GM21447 (cell line): ENCODE data around the gene RGL3.
"Not testable (repeated sequence)": the region's sequence is repeated elsewhere in the genome, so short reads cannot be mapped to it uniquely, and the experiment has no call there.

Source experiments
- ATAC-seq: cut with Tn5 transposase; IDR thresholded peaks from one replicate; pipeline ENCODE4 v1.9.1; 2021; ENCODE audit not compliant: unreplicated experiment

Gene RGL3

DNA sequence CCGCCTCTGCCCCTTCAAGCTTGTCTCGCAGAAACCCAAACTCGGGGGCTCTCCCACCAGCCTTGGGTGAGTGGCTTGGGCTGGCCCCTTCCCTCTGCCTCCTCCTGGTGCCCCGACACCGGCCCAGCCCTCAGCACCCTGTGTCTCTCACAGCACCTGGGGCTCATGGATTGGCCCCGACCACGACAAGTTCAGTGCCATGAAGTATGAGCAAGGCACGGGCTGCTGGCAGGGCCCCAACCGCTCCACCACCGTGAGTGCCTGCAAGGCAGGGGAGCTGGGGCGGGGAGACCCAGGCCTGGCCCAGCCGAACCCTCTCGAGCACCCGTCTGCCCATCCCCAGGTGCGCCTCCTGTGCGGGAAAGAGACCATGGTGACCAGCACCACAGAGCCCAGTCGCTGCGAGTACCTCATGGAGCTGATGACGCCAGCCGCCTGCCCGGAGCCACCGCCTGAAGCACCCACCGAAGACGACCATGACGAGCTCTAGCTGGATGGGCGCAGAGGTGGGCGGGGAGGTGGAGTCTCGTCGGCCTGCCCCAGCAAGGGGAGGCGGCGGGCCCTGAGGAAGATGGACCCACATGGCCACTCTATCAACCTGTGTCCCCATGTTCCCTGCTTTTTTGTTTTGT lies 29.9 kb upstream of the RGL3 start:
- no peak for ATAC-seq

DNA sequence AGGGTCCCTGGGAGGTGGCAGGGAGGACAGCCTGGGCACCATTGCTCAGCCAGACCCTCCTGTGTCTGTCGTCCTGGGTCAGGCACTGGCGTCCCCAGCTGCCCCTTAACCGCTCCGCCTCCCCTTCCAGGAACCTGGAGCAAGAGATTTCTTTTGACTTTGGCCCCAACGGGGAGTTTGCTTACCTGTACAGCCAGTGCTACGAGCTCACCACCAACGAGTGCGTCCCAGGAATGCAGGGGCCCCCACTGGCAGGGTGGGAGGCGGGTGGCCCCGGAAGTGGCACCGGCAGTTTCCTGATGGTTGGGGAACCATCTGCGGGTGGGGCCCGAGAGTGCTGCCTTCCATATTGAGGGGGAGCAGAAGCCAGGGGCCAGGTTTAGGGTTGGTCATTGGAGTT lies 29.3 kb upstream of the RGL3 start:
- ATAC-seq = no peak

DNA sequence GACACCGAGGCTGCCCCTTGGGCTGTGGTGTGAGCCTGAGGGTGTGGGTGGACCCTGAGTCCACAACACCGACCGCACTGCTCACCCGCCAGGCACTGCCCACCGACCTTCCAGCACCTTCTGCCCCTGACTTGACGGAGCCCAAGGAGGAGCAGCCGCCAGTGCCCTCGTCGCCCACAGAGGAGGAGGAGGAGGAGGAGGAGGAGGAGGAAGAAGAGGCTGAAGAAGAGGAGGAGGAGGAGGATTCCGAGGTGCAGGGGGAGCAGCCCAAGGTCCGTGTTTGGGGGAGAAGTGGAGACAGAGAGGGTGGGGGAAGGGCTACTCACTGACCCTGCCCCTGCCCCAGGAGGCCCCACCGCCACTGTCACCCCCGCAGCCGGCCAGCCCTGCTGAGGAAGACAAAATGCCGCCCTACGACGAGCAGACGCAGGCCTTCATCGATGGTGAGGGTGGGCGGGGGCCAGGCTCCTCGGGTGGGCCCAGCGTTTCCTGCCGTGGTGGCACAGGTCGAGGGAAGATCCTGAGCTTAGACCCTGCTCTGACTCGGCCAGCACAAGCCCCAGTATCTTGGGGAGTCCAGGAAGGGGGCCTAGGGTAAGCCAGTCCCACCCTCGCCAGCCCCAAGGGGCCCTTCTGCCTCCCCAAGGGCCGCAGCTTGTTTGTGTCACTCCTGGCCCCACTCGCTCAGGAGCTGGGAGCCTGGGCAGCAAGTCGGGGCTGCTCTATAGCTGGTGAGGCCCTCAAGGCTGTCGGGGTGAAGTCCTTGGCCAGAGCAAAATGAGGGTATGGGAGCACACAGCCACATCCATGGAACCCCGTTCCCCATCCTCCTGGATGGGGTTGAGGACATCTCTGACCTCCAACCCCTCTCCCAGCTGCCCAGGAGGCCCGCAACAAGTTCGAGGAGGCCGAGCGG lies 28.5 kb upstream of the RGL3 start:
- ATAC-seq = no peak

DNA sequence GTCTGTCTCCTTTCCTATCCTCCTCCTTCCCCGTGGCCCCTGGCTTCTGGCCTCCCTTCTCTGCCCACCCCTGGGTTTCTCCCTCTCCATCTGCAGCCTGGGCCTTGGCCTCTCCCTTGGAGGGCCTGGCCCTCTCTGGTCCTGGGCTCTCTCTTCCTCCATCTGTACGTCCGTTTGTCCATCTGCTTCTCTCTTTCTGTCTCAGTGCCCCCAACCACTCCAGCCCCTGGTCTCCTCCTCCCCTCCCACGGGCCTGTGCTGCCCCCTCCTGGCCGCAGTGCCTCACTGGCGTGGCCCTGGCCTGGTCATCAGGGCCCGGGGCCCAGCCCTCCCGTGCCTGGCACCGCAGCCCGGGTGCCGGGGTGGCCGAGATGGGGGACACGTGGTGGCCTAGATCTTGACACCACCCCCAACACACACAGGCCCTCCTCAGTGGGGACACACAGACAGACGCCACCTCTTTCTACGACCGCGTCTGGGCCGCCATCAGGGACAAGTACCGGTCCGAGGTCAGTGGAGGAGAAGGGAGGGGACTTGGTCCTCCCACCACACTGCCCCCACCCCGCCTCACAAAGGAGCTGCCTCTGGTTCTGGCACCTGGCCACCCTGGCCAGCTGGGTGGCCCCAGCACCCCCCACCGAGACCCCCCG lies 27.7 kb upstream of the RGL3 start:
- no peak for ATAC-seq

DNA sequence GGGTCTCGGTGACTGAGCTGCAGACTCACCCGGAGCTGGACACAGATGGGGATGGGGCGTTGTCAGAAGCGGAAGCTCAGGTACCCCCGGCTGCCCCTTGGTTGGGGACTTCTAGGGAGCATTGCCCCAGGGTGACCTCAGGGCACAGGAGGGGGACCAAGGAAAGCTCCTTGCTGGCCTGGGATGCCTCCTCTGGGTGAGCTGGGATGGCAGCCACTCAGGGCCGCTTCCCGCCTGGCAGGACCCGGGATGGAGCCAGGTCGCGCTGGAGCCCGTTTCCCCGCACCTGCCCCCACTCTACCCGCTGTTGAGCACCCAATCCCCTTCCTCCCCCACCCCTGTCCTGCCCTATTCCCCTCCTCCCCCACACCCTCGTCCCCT lies 27.1 kb upstream of the RGL3 start:
- no peak for ATAC-seq

DNA sequence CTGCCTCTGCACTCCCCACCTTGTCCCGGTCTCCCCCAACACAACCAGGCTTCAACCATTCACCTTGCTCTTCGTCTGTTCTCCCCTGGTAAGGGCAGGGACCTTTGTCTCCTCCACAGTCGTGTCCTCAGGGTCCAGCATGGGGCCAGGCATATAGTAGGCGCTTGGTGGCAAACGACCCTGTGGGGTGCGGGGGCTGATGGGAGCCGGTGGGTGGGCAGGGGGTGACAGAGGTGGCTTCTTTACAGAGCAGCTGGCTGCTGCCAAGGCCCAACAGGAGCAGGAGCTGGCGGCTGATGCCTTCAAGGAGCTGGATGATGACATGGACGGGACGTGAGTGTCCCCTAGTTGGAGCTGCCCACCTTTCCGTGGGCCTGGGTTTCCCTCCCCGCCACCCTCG lies 26.0 kb upstream of the RGL3 start:
- no peak for ATAC-seq

DNA sequence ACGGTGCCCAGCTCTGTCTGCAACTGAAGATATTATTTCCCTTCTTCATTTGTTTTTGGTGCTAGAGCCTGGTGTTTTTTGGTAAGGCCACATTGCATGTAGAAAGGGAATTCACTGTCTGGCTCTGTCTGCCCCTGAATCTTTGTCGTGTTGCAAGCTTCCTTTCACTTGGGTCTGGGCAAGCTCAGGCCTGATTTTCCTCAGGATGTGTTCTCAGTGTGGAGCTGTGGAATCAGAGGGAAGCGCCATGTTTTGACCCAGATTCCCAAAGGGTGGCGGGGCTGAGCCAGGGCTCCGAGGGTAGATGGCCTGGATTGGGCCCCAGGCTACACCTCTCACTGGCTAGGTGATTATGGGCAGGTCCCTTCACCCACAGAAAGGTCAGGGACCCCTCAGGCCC lies 24.9 kb upstream of the RGL3 start:
- no peak for ATAC-seq

DNA sequence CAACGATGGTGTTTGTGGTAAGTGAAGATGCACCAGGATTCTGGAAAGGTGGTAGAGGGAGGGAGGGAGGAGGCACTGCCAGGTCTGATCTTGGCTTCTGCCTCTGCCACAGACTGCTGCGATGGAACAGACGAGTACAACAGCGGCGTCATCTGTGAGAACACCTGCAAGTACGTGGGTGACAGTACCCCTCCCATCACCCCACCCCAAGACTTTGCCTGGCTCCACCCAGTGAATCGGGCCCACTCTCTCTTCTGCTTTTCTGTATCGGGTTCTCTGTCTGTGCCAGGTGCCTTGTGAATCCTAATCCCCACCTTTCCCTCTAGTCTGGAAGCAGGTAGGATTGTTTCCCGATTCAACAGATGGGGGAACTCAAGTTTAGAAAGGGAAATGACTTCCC lies 18.8 kb upstream of the RGL3 start:
- no peak for ATAC-seq

DNA sequence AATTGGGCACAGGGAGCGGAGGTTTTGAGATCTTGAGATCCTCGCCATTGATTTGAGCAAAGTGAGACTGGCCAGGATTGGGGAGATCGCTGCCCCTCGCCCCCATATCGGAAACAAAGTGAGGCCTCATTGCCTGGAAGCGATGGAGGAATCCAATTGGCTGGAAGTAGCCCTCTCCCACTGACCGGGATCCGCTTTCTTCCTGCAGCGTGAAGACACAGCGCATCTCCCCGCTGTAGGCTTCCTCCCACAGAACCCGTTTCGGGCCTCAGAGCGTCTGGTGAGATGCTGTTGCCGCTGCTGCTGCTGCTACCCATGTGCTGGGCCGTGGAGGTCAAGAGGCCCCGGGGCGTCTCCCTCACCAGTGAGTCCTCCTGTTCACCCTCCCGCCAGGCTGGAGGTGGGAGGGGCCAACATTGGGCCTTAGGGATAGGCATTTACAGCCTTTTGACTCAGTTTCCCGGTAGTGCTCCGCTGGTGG lies 16.8 kb upstream of the RGL3 start:
- no peak for ATAC-seq

DNA sequence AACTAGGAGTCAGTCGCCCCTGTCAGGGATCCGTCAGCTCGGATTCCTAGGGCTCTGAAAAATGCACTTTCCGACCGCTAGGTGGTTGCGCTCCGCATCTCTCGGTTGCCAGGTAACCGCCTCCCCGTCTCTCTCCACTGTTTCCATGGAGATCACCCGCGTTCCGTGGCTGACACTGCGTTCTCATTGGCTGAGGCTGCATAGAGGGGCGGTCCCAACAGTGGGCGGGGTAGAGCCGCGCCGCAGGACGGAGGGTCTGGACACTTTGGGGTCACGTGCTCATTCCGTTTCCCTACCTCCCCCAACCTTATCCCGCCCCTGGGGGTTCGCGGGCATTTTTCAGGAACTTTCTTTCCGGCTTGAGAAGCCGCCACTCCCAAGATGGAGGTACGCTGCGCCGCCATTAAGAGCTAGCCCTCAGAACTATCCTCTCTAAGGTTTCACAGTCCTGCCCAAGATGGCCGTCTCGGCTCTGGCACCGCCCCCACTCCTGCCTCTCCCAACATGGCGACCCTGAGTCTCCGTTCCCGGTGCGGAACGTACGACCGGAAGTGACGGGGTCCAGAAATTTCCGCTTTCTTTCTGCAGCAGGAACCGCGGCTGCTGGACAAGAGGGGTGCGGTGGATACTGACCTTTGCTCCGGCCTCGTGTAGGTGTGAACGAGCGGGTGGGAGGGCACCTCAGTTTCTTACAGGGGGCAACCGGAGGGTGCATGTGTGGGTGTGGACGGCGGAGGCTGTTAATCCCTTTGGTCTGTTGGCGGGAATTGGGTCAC lies 16.1 kb upstream of the RGL3 start, which contains the start of the genes ODAD3 and PRKCSH:
Gene ODAD3 (minus strand): TSS at position 65 of the 776 bp plus-strand sequence. CDS start 105 bp downstream, outside the sequence.
Gene PRKCSH (plus strand): TSS at position 579 of the 776 bp plus-strand sequence. CDS start 483 bp downstream, outside the sequence.
- ATAC-seq = peak; percentile 88

DNA sequence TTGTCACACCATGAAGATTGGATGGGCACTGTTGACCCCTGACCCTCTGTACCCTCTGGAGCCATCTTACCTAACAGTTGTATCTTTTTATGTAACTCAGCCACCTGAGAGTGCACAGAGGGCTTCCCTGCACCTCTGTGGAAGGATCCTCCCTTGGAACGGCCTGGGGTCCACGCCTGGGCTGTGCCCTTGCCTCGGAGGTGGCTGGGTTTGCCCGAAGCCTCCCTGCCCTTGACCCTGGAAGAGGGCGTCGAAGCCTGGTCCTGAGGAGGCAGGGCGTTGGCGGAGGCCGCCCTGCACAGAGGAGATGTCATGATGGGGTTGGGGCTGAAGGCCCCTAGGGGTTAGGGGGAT lies 15.6 kb upstream of the RGL3 start:
- ATAC-seq = peak; percentile 4

DNA sequence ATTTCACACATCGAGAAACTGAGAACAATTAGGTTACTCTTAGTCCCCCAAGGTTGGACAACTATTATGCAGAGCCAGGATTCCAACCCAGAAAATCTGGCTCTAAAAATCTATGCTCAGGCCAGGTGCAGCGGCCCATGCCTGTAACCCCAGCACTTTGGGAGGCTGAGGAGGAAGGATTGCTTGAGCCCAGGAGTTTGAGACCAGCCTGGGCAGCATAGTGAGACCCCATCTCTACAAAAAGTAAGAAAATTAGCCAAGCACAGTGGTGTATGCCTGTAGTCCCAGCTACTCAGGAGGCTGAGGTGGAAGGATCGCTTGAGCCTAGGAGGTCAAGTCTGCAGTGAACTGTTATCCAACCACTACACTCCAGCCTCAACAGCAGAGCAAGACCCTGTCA lies 14.4 kb upstream of the RGL3 start:
- ATAC-seq = not testable (repeated sequence)

DNA sequence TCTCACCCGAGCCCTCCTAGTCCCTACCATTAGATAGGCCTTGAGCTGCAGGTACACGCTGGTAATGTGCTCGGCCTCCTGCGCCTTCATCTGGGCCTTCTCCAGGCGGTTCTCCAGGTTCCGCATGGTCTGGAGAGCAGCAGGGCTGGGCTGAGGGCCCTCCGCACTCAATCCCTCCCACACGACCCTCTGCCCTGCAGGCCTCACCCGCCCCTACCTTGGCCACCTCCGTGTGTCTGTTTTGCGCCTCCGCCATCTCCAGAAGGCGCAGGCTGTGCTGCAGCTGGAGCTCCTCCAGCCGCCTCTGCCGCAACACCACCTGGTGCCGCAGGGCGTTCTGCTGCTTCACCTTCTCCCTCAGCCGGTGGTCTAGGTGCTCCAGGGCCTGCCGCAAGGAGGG lies 7.5 kb upstream of the RGL3 start:
- no peak for ATAC-seq

DNA sequence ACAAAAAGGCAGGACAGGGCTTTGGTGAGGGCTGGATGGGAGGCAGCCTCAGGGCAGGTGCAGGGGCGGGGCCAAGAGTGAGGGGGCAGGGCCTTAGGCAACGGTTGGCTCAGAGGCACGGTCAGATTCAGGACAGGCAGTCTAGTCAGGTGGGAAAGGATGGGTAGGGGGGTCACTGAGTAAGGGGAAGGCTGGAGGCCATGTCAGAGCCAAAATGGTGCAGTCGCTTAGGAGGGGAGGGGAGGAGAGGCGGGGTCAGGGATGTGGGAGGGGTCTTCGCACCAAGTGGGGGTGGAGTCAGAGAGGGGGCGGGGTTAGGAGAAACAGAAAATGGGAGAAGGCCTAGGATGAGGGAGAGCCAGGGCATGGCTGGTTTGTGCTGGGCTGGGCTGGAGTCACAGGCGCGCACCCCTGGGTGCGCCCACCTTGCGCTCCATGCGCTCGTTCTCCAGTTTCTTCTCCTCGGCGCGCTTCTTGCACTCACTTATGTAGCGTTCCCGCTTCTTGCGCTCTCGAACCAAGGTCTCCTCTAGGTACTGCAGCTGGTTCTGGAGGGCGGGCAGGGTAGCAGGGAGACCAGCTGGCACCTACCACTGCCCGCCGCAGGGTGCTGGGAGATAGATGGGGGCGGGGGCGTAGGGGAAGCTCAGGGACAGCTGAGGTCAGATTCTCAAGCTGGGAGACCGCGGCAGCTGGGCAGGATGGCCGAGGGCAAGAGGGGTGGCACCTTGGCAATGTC lies 6.8 kb upstream of the RGL3 start:
- ATAC-seq = no peak

DNA sequence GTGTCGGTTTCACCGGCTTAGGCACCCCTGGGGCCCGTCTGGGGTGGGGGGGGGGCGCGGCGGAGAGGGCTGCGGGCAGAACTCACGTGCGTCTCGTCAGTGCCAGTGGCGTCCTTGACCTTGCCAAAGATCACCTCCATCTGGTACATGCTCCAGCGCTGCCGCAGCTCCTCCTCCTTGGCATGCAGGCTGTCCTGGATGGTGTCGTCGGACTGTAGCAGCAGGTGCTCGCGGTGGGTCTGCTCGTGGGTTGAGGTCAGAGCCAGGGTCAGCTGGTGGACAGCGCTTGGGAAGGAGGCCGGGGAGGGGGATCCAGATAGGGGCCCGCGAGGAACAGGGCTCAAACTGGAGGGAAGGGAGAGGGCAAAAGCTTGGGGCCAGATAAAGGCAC lies 4.7 kb upstream of the RGL3 start:
- ATAC-seq = no peak

DNA sequence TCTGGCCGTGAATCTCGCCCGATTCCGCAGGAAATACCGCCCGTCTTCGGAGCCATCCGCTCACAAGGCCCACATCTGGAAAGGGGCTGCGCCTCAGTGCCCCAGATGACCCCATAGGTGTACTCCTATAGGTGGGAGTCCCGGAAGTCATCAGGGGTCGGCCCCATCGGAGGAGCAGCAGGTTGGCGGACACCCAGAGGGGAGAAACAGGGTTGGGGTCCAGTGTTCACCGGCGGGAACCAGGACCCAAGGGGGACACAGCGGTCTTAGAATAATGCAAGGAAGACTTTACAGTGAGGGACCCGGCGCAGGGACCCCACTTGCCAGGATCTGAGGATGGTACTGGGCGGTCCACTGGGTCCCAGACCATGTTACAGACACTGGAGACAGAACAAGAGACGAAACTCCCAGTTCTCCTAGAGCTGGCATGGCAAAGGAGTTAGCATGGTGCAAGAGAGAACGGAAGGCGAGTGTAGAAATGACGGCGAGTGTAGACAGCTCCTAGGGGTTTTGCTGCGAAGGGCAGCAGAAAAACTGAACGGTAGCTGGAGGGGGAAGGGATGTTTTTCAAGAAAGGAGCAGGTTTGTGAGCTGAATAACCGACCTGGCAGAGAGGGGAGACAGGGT lies 4.2 kb upstream of the RGL3 start:
- ATAC-seq = no peak

DNA sequence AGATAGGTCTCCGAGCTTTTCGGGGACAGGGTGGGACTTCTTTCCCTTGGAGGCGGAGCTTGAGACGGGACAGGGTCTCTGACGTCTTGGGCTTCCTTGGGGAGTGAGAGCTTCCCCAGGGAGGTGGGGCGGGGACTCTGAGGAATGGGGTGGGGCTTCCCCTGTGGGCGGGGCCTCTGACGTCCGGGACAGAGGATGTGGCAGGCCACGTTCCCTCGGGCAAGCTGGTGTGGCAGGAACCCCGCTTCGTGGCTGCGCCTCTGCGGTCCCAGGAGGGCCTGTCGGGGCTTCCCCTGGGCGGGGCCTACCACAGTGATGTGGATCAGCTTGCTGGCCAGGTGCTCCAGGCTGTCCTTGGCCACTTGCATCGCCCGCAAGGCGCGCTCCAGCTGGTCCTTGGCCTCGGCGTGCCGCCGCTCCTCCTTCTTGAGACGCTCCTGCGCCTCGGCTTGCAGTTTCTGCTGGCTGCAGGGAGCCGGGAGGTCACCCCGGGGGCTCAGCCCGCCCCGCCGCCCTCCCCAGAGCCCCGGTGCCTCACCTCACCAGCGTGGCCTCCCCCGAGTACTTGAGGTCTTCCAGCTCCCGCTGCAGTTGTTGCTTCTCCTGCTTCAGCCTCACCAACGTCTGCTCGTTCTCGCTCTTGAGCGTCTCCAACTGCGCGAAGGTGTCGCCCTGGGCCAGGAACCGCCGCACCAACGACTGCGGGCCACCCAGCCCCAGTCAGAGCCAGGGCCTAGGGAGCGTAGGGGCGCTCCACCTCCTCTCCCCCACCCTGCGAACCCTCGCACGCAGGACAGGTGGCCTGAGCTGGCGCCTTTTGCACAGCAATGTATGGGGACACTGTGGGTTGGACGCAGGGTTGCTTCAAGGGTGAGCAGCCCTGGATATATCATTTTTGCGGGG lies 3.3 kb upstream of the RGL3 start:
- peak; percentile 69 for ATAC-seq

DNA sequence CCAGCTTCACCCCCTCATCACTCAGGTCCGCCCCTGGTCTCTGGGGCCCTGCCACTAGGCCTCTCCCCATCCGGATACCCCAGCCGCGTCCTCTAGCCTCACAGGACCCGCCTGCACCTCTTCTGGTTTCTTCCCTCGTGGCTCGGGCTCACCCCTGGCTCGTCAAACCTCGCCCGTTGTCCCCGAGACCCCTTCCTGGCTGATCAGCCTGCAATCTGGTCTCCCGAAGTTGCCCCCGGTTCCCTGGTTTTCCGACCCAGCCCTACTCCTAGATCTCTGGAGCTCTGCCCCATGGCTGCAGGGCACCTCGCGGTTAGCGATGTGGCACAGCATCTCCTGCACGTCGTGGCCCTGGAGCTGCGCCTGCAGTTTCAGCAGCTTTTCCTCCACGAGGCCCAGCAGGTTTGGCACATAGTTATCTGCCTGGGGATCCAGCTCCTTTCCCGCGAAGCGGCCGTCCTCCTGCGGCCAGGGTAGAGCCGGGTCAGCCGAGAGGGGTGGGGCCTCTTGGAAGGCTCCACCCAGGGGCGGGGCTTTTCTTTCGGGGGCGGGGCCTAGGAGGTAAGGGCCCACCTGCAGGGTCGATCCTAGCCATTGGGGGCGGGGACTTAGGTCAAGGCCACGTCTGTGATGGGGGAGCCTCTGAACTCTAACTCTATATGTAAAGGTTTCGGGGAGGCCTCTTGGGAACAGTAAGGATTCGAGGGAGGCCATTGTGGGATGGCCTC lies 2.4 kb upstream of the RGL3 start:
- ATAC-seq = peak; percentile 52
